GM12872 (cell line): ENCODE results near the gene MX2.

ENCODE experiments used
- TF ChIP-seq, protein P1 (sequence below): IDR thresholded peaks from 3 replicates; pipeline ENCODE4 v1.5.1; 2011; ENCODE audit warnings: low read depth, mild to moderate bottlenecking, low read length, moderate library complexity; ENCODE audit not compliant: insufficient read depth

Gene MX2

DNA sequence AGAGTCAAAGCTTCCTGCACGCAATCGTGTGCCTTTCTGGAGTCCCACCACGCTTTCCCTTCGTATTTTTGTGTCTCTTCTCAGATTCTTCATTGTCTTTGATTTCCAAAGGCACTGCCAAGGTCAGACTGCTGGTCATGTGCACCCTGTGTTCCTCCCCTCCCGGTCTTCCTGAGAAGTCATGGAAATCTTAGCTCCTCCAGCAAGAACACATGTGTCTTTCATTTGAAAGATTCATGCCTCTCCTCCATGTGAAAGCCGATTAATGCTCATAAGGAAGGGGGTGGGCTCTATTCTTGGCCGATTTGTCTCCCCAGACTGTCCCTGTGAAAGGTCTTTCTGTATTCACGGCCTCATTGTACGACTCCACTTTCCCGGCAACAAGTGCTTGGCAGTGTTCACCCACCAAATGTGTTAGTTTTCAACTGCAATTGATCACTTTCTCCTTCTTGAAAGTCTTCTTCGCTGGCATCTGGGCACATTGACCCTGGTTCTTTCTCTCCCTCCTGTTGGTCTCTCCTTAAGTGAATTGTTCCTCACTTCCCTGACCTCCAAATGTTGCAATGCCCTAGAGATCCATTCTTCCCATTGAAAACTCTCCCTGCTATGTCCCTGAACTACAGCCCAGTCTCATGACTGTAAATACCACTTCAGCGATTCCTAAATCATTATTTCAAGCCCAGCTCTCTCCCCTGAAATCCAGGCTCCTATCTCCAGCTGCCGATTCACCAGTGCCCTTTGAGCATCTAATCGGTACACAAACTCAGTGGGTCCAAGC lies 25.4 kb downstream of the MX2 start:
- TF ChIP-seq, protein P1, sequence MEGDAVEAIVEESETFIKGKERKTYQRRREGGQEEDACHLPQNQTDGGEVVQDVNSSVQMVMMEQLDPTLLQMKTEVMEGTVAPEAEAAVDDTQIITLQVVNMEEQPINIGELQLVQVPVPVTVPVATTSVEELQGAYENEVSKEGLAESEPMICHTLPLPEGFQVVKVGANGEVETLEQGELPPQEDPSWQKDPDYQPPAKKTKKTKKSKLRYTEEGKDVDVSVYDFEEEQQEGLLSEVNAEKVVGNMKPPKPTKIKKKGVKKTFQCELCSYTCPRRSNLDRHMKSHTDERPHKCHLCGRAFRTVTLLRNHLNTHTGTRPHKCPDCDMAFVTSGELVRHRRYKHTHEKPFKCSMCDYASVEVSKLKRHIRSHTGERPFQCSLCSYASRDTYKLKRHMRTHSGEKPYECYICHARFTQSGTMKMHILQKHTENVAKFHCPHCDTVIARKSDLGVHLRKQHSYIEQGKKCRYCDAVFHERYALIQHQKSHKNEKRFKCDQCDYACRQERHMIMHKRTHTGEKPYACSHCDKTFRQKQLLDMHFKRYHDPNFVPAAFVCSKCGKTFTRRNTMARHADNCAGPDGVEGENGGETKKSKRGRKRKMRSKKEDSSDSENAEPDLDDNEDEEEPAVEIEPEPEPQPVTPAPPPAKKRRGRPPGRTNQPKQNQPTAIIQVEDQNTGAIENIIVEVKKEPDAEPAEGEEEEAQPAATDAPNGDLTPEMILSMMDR: no peak

DNA sequence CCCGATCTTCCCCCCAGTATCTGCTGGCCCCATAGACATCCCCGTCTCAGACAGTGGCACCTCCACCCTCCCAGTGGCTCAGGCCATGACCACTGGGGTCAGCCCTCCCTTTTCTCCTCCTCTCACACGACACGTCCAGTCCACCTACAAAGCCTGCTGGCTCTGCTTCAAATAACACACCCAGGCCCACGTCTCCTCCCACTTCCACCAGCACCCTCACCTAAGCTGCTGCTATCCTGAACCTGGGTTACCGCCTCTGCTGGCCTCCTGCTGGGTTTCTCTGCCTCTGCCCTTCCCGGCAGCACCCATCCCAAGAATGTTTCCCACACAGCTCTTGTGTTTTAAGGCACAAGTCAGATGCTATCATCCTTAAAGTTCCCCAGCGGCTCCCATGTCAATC lies 26.0 kb downstream of the MX2 start:
- TF ChIP-seq, protein P1: no peak

DNA sequence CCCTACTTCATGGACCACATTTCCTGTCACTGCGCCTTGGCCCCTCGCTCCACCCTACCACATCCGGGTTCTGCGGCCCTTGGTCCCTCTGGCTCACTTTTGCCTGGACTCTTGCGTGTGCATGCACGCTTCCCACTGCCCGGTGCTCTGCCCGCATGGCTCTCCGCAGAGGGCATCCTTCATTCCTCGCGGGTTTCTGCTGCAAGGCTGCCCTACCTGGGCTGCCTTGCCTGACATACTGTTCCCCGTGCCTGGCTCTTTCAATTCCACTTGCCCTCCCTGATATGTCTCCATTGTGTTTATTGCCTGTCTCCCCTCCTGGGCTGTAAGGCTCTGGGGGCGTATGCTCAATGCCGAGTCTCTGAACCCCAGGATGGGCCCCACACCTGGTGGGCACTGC lies 26.4 kb downstream of the MX2 start:
- TF ChIP-seq, protein P1: no peak

DNA sequence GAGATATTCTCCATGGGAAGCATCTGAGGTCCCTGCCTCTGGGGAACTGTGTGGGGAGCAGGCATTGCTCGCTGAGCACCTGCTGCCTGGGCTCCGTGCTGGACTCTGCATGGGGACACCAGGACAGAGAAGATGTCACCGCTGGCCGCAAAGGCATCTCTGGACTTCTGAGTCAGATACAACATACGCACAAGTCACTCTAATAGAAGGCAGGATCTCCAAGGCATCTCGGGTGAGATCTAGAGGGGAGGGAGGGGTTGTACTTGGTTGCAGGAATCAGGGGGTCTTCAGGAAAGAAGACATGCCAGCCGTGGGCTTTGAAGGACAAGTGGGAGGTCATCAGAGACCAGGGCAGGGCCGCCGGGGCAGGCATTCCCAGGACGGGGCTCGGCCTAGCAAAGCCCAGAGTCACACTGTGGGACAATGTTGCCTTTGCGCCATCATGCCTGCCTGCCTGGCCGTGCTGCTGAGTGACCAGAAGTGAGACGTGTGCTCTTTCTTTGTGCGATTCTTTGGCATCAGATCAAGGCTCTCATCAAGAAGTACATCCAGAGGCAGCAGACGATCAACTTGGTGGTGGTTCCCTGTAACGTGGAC lies 28.3 kb downstream of the MX2 start:
- TF ChIP-seq, protein P1: no peak

DNA sequence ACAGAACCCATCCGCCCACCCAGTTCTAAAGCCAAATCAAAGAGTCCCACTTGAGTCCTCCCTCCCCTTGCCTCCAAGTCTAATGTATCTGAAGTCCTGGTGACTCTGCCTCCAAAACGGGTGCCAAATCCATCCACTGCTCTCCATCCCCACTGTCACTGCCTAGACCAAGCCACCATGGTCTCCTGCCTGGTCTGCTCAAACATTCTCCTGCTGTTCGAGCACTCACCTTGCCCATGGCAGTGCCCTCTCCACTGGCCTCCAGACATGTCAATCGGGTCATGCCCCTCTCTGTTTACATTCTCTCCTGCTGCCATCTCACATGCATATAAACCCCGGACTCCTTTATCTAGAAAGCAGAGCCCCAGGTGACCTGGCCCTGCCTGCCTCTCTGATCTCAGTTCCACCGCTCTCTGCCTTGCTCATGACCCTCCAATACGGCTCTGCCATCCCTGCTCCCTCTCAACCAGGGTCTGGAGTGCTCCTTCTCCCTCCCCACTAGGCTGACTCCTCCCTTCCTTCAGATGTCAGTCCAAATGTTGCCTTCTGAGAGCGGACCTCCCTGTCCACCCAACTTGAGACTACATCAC lies 32.1 kb downstream of the MX2 start:
- TF ChIP-seq, protein P1: no peak

DNA sequence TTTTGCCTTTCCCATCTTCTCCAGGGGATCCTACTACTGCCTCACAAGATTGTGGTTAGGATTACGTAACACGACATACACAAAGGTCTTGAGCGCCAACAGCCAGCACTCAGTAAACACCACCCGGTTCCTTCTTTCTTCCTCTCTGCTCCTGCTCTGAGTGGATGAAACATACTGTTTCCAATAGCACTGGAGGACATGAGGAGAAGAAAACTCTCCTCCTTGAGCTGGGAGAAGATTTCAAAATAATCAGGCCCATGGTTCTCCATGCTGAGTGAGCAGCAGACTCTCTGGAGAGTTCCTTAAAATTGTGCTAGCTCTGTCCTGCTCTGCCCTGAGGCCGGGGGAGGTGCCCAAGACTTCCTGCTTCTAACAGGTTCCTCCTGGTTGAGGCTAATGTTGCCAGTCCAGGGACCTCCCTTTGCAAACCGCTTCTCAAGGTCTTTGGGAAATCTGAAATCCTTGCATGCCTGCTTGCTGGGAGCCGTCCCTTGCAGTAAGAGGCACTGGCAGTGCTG lies 34.8 kb downstream of the MX2 start:
- TF ChIP-seq, protein P1: no peak

DNA sequence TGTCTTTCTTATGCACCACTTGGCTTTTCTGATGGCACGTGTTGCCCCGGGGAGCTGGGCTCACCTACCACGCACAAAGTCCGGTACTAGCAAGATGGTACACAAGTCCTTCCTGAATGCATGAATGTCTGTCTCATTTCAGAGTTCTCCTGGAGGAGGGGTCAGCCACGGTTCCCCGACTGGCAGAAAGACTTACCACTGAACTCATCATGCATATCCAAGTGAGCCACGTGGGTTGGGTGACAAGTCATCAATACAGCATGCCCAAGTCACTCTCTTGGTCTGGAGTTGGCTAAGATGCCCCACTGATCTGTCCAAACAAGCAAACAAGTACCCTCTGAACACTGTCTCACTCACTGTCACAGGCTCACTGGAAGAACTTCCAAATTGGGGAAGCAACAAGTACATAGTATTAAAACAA lies 35.7 kb downstream of the MX2 start:
- TF ChIP-seq, protein P1: no peak
